Activated CD4-positive, alpha-beta memory T cell treated with anti-CD3 and anti-CD28 coated beads, Interleukin-2, amount 10 ng/mL, durations not matched to agents 7 days and 5 days (primary cell): ENCODE results near the gene REST. TPM values are rescaled to one million over a fixed set of nuclear protein-coding genes. Genes with fewer than 3 reads are reported as not detected.

Experiments used
- CTCF ChIA-PET: fragments of 350-600 bp; sonication (Branson Sonifier 250); formaldehyde crosslinking; loops from one replicate; lab custom pipeline; 2021; ENCODE audit warnings: antibody characterized with exemption, inconsistent platforms; lab: Charles Lee
- POLR2A ChIA-PET: fragments of 350-600 bp; sonication (Branson Sonifier 250); formaldehyde crosslinking; loops from one replicate; lab custom pipeline; 2021; ENCODE audit warnings: antibody characterized with exemption; lab: Charles Lee
- DNase-seq: peaks from one replicate; pipeline ENCODE4 v3.0.0-alpha.2; 2020
- H3K27ac Mint-ChIP-seq: one replicate; pipeline ENCODE4 v1.8.0; 2021; ENCODE audit warnings: mild to moderate bottlenecking, mixed read lengths
- H3K27me3 Mint-ChIP-seq: one replicate; pipeline ENCODE4 v1.8.0; 2021; ENCODE audit warnings: mixed read lengths
- H3K36me3 Mint-ChIP-seq: one replicate; pipeline ENCODE4 v1.8.0; 2021; ENCODE audit warnings: low read depth, mixed read lengths
- H3K4me1 Mint-ChIP-seq: one replicate; pipeline ENCODE4 v1.8.0; 2021; ENCODE audit warnings: mixed read lengths
- H3K4me3 Mint-ChIP-seq: one replicate; pipeline ENCODE4 v1.8.0; 2021; ENCODE audit warnings: mild to moderate bottlenecking, mixed read lengths
- H3K9me3 Mint-ChIP-seq: one replicate; pipeline ENCODE4 v1.8.0; 2021; ENCODE audit warnings: mixed read lengths
- total RNA-seq, 2 experiments: library from RNA; stranded (reverse); gene quantifications; one replicate each; pipeline ENCODE4 v1.2.3, GENCODE V29; 2021

Gene REST
- total RNA-seq, 2 experiments from 2014 or later, result 54.7 to 58.3 TPM

DNA sequence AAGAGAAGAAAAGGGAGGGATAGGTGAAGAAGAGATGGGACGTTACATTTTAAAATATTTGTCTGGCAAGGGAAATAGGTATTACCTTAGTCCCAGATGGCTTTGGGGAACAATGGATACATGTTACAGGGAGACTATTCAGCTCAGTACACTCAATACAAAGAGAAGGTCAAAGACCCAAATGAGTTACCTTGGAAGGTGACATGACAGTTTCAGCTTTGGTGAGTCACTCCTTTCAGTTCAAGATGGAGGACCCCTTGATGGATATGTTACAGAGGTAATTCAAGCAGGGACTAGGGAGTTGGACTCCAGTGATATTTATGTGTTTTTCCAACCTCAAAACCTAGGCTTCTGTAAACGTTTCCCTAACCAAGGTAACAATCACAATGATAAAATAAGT is 64.7 kb downstream of the REST start:
- no peak overlapping the region for H3K27ac Mint-ChIP-seq
- H3K4me1 Mint-ChIP-seq, result peaks cover 48% of the 10 kb centered on the region
- no peak for DNase-seq
- H3K9me3 Mint-ChIP-seq, result peaks cover 13% of the 10 kb centered on the region
- H3K4me3 Mint-ChIP-seq, result no peak overlapping the region
- H3K27me3 Mint-ChIP-seq, result no peaks in the 10 kb centered on the region
- POLR2A ChIA-PET, result interaction anchor here (1.1 to 9.1 kb wide), 2 partner anchors 10 to 62 kb away, joined by 3 to 208 read pairs; partner anchors contain the start of gene REST
- H3K36me3 Mint-ChIP-seq, result peaks cover 61% of the 10 kb centered on the region
- CTCF ChIA-PET, result no interaction called here

DNA sequence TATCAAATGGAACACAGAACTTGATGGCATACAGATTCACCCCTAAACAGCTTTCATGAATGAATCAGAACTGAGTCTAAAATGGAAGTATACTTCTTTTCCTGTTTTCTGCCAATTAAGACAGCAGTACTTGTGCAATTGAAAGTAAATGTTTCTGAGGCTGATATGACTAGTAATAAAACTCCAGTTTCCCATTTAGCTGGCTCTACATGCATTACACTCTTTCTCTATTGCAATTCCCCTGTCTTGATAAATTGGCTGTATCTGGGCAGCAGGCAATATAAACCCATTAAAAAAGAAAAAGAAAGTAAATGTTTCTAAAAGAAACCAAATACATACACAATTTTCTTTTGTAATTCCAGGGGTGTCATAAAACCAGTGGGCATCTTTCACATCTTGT is 65.1 kb downstream of the REST start:
- Mint-ChIP-seq H3K9me3 (peaks cover 13% of the 10 kb centered on the region), H3K27me3 (no peaks in the 10 kb centered on the region), H3K27ac (no peak overlapping the region), H3K4me3 (no peak overlapping the region), H3K36me3 (peaks cover 60% of the 10 kb centered on the region), H3K4me1 (peaks cover 48% of the 10 kb centered on the region)
- no peak for DNase-seq
- ChIA-PET CTCF (no interaction called here), POLR2A (interaction anchor here (1.1 to 9.1 kb wide), 2 partner anchors 10 to 63 kb away, joined by 3 to 208 read pairs; partner anchors contain the start of gene REST)

DNA sequence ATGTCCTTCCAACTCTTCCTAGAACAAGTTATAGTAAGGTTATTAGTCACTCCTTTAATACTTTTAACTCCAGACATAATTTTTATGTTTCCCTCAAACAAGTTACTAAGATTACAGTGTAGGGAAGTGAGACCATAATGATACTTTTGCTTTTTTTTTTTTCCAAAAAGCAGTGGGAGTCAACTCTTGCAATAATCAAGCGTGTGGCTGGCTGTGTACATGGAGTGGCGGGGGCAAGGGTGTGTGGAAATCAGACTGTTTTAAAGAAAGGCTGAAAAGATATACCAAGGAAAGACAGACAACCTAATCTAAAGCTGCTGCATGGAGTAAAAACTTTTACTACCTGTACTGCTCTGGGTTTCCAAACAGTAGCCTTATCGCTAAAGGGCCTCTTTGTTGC is 65.6 kb downstream of the REST start:
- Mint-ChIP-seq H3K9me3 (peaks cover 13% of the 10 kb centered on the region), H3K4me3 (no peak overlapping the region), H3K27me3 (no peaks in the 10 kb centered on the region), H3K36me3 (peaks cover 60% of the 10 kb centered on the region), H3K4me1 (peaks cover 48% of the 10 kb centered on the region), H3K27ac (no peak overlapping the region)
- CTCF ChIA-PET, result interaction anchor here (0.9 kb wide), 1 partner anchor 10 kb away, joined by 3 read pairs; no protein-coding TSS in a partner anchor
- POLR2A ChIA-PET, result interaction anchor here (9.1 kb wide), 1 partner anchor 63 kb away, joined by 208 read pairs; the partner anchor contains the start of gene REST
- DNase-seq, result no peak

DNA sequence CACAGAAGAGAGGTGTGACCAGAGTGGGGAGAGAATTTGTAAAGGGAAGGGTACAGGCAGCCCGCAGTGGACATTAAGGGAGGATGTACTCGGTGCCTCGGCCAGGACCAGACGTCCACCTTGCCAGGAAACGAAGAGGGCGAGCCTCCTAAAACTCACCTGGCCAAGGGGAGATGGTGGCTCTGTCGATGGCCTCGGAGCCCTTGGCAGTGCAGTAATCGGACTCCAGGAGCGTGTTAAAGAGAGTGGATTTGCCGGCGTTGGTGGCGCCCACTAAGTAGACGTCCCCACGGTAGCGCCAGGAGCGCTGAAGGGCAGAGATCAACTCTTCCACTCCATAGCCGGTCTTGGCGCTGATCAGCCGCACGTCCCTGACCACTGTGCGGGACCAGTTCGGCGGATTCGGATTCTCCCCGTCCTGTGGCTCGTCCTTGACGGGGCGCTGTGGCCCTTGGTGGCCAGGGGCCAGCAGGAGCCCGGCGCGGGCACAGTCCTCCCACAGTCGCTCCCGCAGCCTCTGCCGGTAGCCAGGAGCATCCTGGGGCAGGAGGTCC is 68.7 kb downstream of the REST start:
- H3K4me1 Mint-ChIP-seq, result peaks cover 57% of the 10 kb centered on the region
- no peaks in the 10 kb centered on the region for H3K27me3 Mint-ChIP-seq
- peak overlapping the region; percentile 99 for H3K4me3 Mint-ChIP-seq
- H3K36me3 Mint-ChIP-seq, result peaks cover 60% of the 10 kb centered on the region
- POLR2A ChIA-PET, result interaction anchor here (0.7 to 9.1 kb wide), 14 partner anchors 10 to 1581 kb away, joined by 3 to 208 read pairs (median 10); partner anchors contain the start of genes AASDH, PAICS, PPAT and REST
- peak; percentile 20 for DNase-seq
- peak overlapping the region; percentile 65 for H3K27ac Mint-ChIP-seq
- CTCF ChIA-PET, result interaction anchor here (1.4 to 4.7 kb wide), 3 partner anchors 12 to 541 kb away, joined by 5 to 51 read pairs (median 5); partner anchors contain the start of genes PAICS, PPAT and REST
- peaks cover 13% of the 10 kb centered on the region for H3K9me3 Mint-ChIP-seq

DNA sequence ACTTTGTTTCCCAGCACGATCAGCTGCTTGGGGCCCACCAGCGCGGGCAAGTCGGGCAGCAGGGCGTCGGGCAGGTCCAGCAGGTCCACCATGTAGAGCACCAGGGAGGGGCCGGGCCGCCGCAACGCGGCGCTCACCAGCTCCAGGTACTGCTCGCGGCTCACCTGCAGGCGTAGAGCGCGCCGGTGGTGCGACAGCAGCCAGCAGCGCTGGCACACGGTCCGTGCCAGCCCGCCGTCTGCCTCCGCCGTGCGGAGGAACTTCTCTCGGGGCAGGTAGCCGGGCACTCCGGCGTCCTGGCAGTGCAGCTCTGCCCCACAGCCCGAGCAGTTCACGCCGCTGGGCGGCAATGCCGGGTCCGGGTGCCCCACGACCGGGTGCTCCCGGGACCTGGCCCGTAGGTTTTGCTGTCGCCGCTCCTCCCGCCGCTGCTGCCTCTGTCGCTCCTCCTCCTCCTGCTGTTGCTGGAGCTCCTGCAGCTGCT is 69.2 kb downstream of the REST start:
- Mint-ChIP-seq H3K9me3 (peaks cover 13% of the 10 kb centered on the region), H3K27ac (peak overlapping the region; percentile 98), H3K4me3 (peak overlapping the region; percentile 99), H3K27me3 (no peaks in the 10 kb centered on the region), H3K4me1 (peaks cover 59% of the 10 kb centered on the region), H3K36me3 (peaks cover 60% of the 10 kb centered on the region)
- DNase-seq, result peak; percentile 51
- ChIA-PET POLR2A (interaction anchor here (0.7 to 9.1 kb wide), 25 partner anchors 11 to 1581 kb away, joined by 3 to 208 read pairs (median 6); partner anchors contain the start of genes AASDH, CEP135, PAICS and PPAT), CTCF (interaction anchor here (0.8 to 4.7 kb wide), 7 partner anchors 11 to 1631 kb away, joined by 3 to 51 read pairs (median 5); partner anchors contain the start of genes CEP135, PAICS, PPAT and REST)

DNA sequence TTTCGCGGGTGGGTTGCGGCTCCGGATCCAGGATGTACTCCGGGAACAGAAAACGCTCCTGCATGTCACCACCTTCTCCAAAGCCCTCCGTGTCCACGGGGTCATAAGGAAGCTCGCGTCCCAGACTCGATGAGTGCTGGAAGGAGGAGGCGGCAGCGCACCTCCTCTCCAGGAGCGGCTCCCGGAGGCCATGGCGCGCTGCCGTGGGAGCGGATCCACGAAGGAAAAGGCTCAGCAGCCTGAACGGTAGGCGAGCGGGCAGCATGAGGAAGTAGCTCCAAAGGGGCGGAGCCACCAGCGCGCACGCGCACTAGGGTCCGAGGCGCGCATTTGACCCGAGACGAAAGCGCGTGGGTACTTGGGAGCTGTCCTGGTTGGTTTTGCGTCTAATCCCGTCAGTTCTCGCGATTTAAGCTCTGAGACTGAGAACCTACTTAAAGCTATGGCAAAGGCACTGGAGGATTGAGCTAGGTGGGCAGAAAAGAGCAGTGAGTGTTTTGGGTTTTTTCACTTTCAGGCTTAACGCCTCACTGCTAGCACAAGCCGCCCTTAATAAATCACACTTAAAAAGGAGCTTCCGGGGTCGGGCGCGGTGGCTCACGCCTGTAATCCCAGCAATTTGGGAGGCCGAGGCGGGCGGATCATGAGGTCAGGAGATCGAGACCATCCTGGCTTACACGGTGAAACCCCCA is 69.8 kb downstream of the REST start, which contains the start of gene NOA1:
NOA1 (minus strand) TSS at position 286 of the 692 bp plus-strand sequence; CDS start at position 265, 21 bp downstream.
- Mint-ChIP-seq H3K27me3 (no peaks in the 10 kb centered on the region), H3K4me1 (peaks cover 57% of the 10 kb centered on the region), H3K36me3 (peaks cover 57% of the 10 kb centered on the region), H3K27ac (peak within 1 kb of the TSS; percentile 98), H3K4me3 (peak within 1 kb of the TSS; percentile 99), H3K9me3 (peaks cover 9% of the 10 kb centered on the region)
- ChIA-PET POLR2A (interaction anchor here (0.7 to 9.1 kb wide), 34 partner anchors 8 to 1582 kb away, joined by 3 to 208 read pairs (median 4); partner anchors contain the start of genes AASDH, CEP135, PAICS and PPAT), CTCF (interaction anchor here (0.8 to 4.7 kb wide), 9 partner anchors 8 to 1632 kb away, joined by 3 to 51 read pairs (median 5); partner anchors contain the start of genes CEP135, PAICS, PPAT and REST)
- DNase-seq, result peak; percentile 99

DNA sequence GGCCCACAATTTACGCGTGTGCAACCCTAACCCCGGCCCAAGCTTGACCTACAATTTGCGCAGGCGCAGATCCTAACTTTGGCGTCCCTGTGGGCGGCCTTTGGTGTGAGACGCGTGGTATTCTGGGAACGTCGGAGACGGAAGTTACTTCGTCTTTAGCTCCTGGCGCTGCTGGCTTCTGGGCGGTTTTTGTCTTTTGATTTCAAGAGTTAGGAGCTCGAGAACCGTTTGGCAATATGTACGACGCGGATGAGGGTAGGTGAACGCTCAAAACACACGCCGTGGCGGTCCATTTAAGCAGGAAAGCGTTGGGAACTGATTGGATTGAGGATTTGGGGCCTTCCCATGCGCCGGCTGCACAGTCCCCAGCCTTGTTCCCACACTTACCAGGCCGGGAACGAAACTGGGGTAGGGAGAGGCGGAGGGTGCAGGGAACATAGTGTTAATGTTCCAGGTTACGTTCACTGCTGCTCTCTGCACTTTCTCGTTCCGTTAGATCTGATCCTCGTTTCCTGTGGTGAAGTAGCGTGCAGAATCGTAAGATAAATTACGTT is 71.1 kb downstream of the REST start, which contains the start of gene POLR2B:
POLR2B (plus strand) TSS at position 147 of the 554 bp plus-strand sequence; CDS start at position 237, 90 bp downstream.
- peak within 1 kb of the TSS; percentile 98 for H3K27ac Mint-ChIP-seq
- peaks cover 50% of the 10 kb centered on the region for H3K4me1 Mint-ChIP-seq
- CTCF ChIA-PET, result interaction anchor here (1.0 to 4.7 kb wide), 5 partner anchors 9 to 1030 kb away, joined by 3 to 51 read pairs (median 5); partner anchors contain the start of genes AASDH, CEP135 and REST

DNA sequence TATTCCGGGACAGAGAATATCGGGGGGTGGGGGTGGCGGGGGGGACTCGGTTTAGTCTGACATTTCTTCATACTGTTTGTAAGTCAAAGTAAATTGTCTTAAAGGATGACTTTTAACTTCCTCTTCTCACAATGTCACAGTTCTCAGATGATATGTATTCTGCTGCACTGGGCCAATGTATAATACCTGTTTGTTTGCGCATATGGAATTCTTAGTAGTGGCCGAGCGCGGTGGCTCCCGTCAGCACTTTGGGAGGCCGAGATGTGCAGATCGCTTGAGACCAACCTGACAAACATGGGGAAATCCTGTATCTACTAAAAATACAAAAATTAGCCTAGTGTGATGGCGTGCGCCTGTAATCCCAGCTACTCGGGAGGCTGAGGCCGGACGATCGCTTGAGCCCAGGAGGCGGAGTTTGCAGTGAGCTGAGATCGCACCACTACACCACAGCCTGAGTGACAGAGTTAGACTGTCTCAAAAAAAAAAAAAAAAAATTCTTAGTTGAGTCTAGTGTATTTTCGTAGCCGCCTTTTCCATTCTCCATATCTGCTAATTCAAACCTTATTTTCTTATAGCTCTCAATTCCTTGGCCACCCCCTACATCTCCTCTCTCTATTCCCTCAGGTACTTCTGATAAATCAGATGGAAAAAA is 71.8 kb downstream of the REST start:
- Mint-ChIP-seq H3K4me3 (peak overlapping the region; percentile 99), H3K4me1 (peaks cover 52% of the 10 kb centered on the region), H3K36me3 (peaks cover 51% of the 10 kb centered on the region), H3K27me3 (no peaks in the 10 kb centered on the region), H3K27ac (peak overlapping the region; percentile 98), H3K9me3 (no peaks in the 10 kb centered on the region)
- CTCF ChIA-PET, result interaction anchor here (0.6 to 4.7 kb wide), 5 partner anchors 69 to 843 kb away, joined by 3 to 51 read pairs (median 5); partner anchors contain the start of genes AASDH, PAICS, PPAT and REST
- DNase-seq, result peak; percentile 70
- POLR2A ChIA-PET, result interaction anchor here (0.7 to 9.1 kb wide), 18 partner anchors 8 to 1126 kb away, joined by 3 to 208 read pairs (median 8); partner anchors contain the start of genes AASDH, CEP135, PAICS and PPAT

More for the DNA sequence above, 71.1 kb downstream of the REST start, which contains the start of gene POLR2B:
- DNase-seq, result peak; percentile 92
- H3K4me3 Mint-ChIP-seq, result peak within 1 kb of the TSS; percentile 99
- no peaks in the 10 kb centered on the region for H3K27me3 Mint-ChIP-seq
- H3K9me3 Mint-ChIP-seq, result no peaks in the 10 kb centered on the region
- POLR2A ChIA-PET, result interaction anchor here (0.7 to 9.1 kb wide), 31 partner anchors 9 to 1583 kb away, joined by 3 to 208 read pairs (median 4); partner anchors contain the start of genes AASDH, CEP135, PAICS and PPAT
- peaks cover 49% of the 10 kb centered on the region for H3K36me3 Mint-ChIP-seq

DNA sequence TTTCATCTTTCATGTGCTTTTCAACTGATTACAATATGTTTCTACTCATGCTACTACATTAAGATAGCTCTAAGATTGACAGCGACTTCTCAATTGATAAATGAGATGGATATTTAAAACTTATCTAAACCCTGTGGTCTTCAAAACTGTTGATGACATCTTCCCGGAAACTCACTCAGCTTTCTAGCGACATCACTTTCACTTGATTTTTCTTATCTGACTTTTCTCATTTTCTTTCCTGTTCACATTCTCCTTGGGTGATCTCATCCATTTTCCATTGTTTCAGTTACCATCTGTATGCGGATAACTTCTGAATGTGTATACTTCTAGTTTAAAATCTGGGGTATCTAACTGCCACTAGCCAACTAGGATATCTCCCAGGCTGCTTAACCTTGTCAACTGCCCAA is 74.1 kb downstream of the REST start:
- no peaks in the 10 kb centered on the region for H3K27me3 Mint-ChIP-seq
- no peaks in the 10 kb centered on the region for H3K9me3 Mint-ChIP-seq
- peaks cover 38% of the 10 kb centered on the region for H3K4me1 Mint-ChIP-seq
- DNase-seq, result no peak
- H3K4me3 Mint-ChIP-seq, result peak overlapping the region; percentile 41
- CTCF ChIA-PET, result interaction anchor here (0.6 to 2.0 kb wide), 2 partner anchors 22 to 546 kb away, joined by 5 read pairs; partner anchors contain the start of genes PAICS and PPAT
- POLR2A ChIA-PET, result interaction anchor here (0.9 to 1.6 kb wide), 7 partner anchors 9 to 547 kb away, joined by 3 to 8 read pairs (median 4); partner anchors contain the start of genes PAICS and PPAT
- peaks cover 57% of the 10 kb centered on the region for H3K36me3 Mint-ChIP-seq
- peak overlapping the region; percentile 4 for H3K27ac Mint-ChIP-seq

DNA sequence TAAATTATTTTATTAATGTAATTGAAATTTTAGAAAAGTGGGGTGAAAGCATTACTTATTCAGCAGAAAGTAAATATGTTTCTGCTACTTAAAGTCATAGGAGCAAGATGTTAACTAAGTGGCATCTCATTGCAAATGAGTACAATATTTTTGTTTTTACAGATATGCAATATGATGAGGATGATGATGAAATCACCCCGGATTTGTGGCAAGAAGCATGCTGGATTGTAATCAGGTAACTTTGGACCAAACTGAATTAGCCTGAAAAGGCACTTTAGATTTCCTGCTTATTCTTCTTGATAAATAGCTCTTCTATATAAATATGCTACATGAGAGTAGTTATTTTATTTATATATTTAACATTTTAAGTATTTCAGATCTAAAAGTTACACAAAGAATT is 78.5 kb downstream of the REST start:
- Mint-ChIP-seq H3K27me3 (no peaks in the 10 kb centered on the region), H3K4me3 (no peak overlapping the region), H3K9me3 (no peaks in the 10 kb centered on the region), H3K4me1 (peaks cover 33% of the 10 kb centered on the region), H3K36me3 (peaks cover 74% of the 10 kb centered on the region), H3K27ac (no peak overlapping the region)
- DNase-seq, result no peak
- ChIA-PET POLR2A (no interaction called here), CTCF (no interaction called here)

DNA sequence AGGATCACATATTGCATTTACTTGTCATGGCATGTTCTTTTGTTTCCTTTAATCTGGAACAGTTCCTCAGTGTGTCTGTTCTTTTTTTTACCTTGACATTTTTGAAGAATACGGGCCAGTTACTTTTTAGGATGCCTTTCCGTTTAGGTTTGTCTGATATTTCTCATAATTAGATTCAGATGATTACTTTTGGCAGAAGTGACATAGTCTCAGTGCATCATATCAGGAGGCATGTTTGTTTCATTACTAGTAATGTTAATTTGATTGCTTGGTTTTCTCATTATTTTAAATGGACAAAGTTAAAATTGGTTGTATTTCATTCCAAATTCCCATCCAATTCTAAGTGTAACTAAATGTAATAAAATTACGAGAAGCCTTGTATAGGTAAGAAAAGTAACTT is 79.3 kb downstream of the REST start:
- no peak overlapping the region for H3K4me3 Mint-ChIP-seq
- ChIA-PET CTCF (no interaction called here), POLR2A (interaction anchor here (1.8 kb wide), 1 partner anchor 8 kb away, joined by 9 read pairs; the partner anchor contains the start of gene POLR2B)
- DNase-seq, result no peak
- H3K36me3 Mint-ChIP-seq, result peaks cover 76% of the 10 kb centered on the region
- H3K9me3 Mint-ChIP-seq, result no peaks in the 10 kb centered on the region
- no peaks in the 10 kb centered on the region for H3K27me3 Mint-ChIP-seq
- H3K4me1 Mint-ChIP-seq, result peaks cover 30% of the 10 kb centered on the region
- no peak overlapping the region for H3K27ac Mint-ChIP-seq
